Brain microvascular endothelial cell (primary cell): ENCODE results near the gene NAPSA.

Source experiments
- DNase-seq: peaks from one replicate; pipeline ENCODE4 v3.0.0-alpha.2; 2020
- H3K27ac ChIP-seq: fragments of 250-450 bp; sonication (Bioruptor Pico); 2 replicates; pipeline ENCODE4 v1.5.1; 2020; ENCODE audit warnings: mild to moderate bottlenecking, moderate library complexity
- H3K27me3 ChIP-seq: fragments of 250-450 bp; sonication (Bioruptor Pico); replicated peaks from 2 replicates; pipeline ENCODE4 v1.5.1; 2020; ENCODE audit warnings: mild to moderate bottlenecking
- H3K36me3 ChIP-seq: fragments of 250-450 bp; sonication (Bioruptor Pico); replicated peaks from 2 replicates; pipeline ENCODE4 v1.5.1; 2020; ENCODE audit warnings: mild to moderate bottlenecking
- H3K4me3 ChIP-seq: 2 replicates; pipeline ENCODE4 v1.5.1; 2011; ENCODE audit warnings: low read depth, mild to moderate bottlenecking, control low read depth, low read length, moderate library complexity
- in situ Hi-C: cut with HindIII; loops from 2 replicates; pipeline ENCODE4 v1.10.0; 2017; ENCODE audit warnings: low sequenced_read_pairs, low pct_ligation_motif_present
- TF ChIP-seq, protein P1 (sequence below): IDR thresholded peaks from 2 replicates; pipeline ENCODE4 v1.5.1; 2011; ENCODE audit warnings: low read depth, mild to moderate bottlenecking, moderate library complexity, low read length, control low read depth, inconsistent platforms; ENCODE audit errors: missing control alignments

NAPSA gene

DNA sequence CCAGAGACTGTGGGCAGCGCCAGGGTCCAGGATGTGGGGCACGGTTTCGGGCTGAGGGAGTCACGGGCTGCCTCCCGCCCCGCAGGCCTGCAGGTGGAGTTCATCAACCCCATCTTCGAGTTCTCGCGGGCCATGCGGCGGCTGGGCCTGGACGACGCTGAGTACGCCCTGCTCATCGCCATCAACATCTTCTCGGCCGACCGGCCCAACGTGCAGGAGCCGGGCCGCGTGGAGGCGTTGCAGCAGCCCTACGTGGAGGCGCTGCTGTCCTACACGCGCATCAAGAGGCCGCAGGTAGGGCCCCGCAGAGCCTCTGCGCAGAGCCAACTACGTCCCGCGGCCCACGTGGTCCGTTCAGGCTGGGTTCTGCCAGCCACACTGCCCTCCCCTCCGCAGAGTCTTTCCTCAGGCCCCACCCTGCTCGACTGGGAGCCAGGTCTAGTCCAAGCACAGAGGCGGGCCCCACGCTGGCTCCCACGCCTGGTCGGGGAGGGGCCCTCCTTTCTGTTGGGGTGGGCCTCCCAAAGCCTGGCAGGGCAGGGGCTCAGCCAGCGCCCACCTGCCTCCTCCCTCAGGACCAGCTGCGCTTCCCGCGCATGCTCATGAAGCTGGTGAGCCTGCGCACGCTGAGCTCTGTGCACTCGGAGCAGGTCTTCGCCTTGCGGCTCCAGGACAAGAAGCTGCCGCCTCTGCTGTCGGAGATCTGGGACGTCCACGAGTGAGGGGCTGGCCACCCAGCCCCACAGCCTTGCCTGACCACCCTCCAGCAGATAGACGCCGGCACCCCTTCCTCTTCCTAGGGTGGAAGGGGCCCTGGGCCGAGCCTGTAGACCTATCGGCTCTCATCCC is 16.7 kb upstream of the NAPSA start:
- in situ Hi-C loops: no loop called here
- no peak overlapping the region for H3K4me3 ChIP-seq
- no peak for DNase-seq
- no peak overlapping the region for H3K27ac ChIP-seq
- peaks cover 35% of the 10 kb centered on the region for H3K36me3 ChIP-seq
- no peaks in the 10 kb centered on the region for H3K27me3 ChIP-seq
- TF ChIP-seq, protein P1, sequence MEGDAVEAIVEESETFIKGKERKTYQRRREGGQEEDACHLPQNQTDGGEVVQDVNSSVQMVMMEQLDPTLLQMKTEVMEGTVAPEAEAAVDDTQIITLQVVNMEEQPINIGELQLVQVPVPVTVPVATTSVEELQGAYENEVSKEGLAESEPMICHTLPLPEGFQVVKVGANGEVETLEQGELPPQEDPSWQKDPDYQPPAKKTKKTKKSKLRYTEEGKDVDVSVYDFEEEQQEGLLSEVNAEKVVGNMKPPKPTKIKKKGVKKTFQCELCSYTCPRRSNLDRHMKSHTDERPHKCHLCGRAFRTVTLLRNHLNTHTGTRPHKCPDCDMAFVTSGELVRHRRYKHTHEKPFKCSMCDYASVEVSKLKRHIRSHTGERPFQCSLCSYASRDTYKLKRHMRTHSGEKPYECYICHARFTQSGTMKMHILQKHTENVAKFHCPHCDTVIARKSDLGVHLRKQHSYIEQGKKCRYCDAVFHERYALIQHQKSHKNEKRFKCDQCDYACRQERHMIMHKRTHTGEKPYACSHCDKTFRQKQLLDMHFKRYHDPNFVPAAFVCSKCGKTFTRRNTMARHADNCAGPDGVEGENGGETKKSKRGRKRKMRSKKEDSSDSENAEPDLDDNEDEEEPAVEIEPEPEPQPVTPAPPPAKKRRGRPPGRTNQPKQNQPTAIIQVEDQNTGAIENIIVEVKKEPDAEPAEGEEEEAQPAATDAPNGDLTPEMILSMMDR: no peak

GRCh38 chr19:50380751-50381151 is 15.3 kb upstream of the NAPSA start:
- Histone ChIP-seq H3K27ac (no peak overlapping the region), H3K27me3 (no peaks in the 10 kb centered on the region), H3K4me3 (no peak overlapping the region), H3K36me3 (peaks cover 38% of the 10 kb centered on the region)
- TF ChIP-seq, protein P1: no peak
- no peak for DNase-seq
- in situ Hi-C loops: no loop called here

- Histone ChIP-seq H3K4me3 (no peak overlapping the region), H3K27ac (no peak overlapping the region), H3K36me3 (peaks cover 38% of the 10 kb centered on the region), H3K27me3 (no peaks in the 10 kb centered on the region)
- no peak for DNase-seq
- TF ChIP-seq, protein P1: no peak
- in situ Hi-C loops: no loop called here
These were observed 14.7 kb upstream of the NAPSA start for GRCh38 chr19:50380137-50380536.

GRCh38 chr19:50379602-50380001 is 14.2 kb upstream of the NAPSA start:
- H3K27me3 ChIP-seq: no peaks in the 10 kb centered on the region
- in situ Hi-C loops: no loop called here
- no peak overlapping the region for H3K27ac ChIP-seq
- H3K4me3 ChIP-seq: no peak overlapping the region
- TF ChIP-seq, protein P1: no peak
- H3K36me3 ChIP-seq: peaks cover 38% of the 10 kb centered on the region
- DNase-seq: no peak

DNA sequence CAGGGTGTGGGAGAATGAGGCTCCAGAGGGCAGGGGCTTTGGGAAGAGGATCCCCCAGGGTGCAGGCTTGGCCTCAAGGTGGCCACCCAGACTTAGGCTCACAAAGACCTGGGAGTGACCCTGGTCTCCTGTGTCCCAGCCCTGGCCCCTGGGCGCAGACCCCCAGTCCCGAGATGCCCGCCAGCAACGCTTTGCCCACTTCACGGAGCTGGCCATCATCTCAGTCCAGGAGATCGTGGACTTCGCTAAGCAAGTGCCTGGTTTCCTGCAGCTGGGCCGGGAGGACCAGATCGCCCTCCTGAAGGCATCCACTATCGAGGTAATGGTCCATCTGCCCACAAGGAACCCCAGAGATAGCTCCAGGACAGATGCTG is 13.4 kb upstream of the NAPSA start:
- peaks cover 38% of the 10 kb centered on the region for H3K36me3 ChIP-seq
- TF ChIP-seq, protein P1: no peak

More for the DNA sequence above, 13.4 kb upstream of the NAPSA start:
- Histone ChIP-seq H3K27ac (no peak overlapping the region), H3K4me3 (no peak overlapping the region), H3K27me3 (no peaks in the 10 kb centered on the region)
- in situ Hi-C loops: no loop called here
- no peak for DNase-seq
